ENCODE results near the gene COA6.

Gene COA6

GRCh38 chr1:234401658-234402057, 28.4 kb downstream of the COA6 start:
- no peak for DNase-seq
- intact Hi-C loops (cut with DNase I): no loop called here

DNA sequence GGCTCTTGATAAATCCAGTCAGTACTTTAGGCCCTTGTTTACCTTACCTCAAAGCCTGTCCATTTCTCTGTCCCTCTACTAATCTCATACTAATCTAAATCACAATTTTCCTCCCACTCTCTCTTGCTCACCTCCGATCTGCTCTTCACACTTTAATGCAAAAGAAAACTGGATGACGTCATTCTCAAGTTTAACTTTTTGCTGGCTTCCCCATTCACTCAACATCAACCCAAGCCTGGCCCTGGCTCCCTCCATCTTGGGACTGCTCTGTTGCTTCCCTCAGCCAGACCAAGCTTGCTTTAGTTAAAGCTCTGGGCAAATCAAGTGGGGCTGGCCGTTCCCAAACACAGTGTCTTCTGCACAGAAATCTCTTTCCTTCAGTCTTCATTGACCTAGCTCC, 29.7 kb downstream of the COA6 start:
- DNase-seq: no peak
- intact Hi-C loops (cut with DNase I): no loop called here

GRCh38 chr1:234405676-234406075, 32.4 kb downstream of the COA6 start:
- intact Hi-C loops (cut with DNase I): no loop called here
- DNase-seq: no peak

GRCh38 chr1:234406871-234407270, 33.6 kb downstream of the COA6 start:
- intact Hi-C loops (cut with DNase I): no loop called here
- no peak for DNase-seq

GRCh38 chr1:234408757-234409156, 35.5 kb downstream of the COA6 start:
- DNase-seq: peak in 37 of 42 donors; percentile 18 to 89 (median 62)
- intact Hi-C loops (cut with DNase I): no loop called here

DNA sequence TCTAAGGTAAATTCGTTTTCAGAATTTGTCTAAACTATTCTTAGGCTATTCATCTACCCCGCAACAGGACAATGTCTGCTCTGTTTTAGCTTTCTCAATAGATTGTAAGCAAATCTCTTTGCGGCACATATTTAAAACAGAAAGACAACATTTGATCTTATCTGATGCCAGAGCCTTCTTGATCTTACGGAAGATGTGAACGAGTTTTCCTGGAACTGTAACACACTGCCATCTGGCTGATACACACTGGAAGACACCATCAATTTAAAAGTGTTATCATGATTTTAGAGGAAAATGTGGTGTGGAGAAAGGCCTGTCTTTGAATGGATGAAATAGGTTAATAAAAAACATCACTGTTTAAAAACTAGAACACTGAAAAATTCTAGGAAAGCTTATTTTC, 36.1 kb downstream of the COA6 start:
- DNase-seq: peak in 6 of 42 donors; percentile 31 to 60 (median 34)
- intact Hi-C loops (cut with DNase I): no loop called here

- DNase-seq: no peak
- intact Hi-C loops (cut with DNase I): no loop called here
Observed at GRCh38 chr1:234412830-234413229, 39.6 kb downstream of the COA6 start.

DNA sequence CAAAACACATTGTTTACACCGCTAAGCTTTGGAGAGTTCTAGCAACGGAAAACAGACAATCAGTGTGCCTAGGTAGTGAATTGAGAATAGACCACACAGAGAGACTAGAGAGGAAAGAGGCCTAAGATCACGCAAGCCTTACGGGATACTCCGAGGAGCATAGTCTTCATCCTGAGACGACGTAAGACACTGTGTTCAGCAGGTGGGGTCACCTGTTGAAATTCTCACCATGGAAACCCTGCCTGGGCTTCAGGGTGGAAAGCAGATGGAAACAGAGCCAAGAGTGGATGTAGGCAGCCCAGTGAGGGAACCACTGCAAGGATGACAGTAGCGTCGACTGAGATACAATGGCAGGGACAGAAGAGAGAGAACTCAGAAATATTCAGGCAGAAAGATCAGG, 40.2 kb downstream of the COA6 start:
- intact Hi-C loops (cut with DNase I): no loop called here
- no peak for DNase-seq

DNA sequence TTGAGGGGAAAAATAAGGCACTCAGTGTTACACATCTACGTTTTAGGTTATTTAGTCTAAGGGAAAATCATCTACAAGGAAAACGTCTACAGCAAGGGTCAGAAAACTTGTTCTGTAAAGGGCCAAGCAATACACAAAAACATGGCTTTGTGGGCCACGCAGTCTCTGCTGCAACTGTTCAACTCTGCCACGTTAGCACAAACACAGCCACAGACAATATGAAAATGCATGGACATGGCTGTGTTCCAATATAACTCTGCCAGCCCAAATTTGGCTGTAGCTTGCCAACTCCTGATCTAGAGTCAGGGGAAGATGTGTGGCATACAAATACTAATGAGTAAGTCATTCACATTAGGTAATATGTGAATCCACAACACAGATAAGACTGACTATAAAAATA, 40.7 kb downstream of the COA6 start:
- intact Hi-C loops (cut with DNase I): no loop called here
- no peak for DNase-seq

DNA sequence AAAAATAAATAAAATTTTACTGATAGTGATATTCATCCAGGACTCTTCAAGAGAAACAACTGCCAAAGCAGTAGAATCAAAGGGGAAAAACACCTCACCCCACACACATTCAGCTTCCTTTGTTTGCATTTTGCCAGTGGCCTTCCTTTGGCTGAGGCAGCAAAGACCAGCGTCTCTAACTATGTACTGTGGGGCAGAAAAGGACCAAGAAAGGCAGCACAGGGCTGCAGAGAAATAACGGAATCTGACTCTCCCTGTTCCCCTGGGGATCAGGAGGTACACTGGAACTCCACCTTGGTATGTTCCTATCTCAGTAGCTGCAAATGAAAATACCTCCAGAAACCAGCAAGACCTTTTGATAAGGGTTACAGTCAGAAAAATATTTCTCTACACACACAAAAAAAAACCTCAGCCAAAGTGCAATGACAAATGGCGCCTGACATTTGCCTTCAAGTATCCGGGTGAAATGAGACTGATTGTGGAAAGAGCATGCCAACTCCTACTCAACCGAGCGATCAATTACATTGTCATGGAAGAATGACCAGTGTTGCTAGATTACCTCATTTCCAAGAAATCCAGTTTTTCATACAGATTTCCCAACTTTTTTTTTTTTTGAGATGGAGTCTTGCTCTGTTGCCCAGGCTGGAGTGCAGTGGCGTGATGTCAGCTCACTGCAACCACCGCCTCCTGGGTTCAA, 54.8 kb downstream of the COA6 start:
- intact Hi-C loops (cut with DNase I): no loop called here

GRCh38 chr1:234429434-234429806, 56.2 kb downstream of the COA6 start:
- DNase-seq: no peak
- intact Hi-C loops (cut with DNase I): no loop called here

More for the DNA sequence above, 54.8 kb downstream of the COA6 start:
- no peak for DNase-seq

DNA sequence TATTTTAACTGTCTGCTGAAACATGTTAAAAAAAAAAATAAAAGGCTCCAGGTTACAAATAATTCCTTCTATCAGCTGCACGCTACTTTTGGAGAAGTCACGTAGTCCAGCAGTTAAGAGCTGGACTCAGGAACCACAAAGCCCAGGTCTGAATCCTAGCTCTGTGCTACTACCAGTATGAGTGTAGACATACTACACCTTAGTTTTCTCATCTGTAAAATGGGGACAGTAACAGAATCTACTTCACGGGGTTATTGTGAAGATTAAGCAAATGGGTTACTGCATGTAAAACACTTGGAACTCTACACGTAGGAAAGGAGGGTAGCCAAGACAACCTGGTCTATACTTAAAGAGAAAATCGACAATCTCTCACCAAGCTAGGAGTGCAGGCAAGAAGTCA, 57.4 kb downstream of the COA6 start:
- intact Hi-C loops (cut with DNase I): no loop called here
- DNase-seq: no peak

DNA sequence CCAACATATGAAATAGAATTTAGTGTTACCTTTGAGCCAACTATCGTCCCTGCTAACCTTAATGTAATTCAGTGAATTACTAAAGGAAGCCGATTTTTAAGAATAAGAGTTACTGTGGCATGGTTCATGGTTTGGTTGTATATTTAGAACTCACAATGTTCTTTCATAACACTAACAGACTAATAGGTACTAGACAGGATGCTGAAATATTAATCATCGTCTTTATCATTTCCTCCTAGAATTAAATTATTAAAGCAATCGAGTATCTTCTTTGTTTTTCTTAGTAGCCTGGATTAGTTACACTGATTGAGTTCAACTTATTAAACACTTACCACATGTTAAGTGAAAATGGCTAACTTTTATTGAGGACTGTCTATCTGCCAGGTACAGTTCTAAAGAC, 58.0 kb downstream of the COA6 start:
- DNase-seq: no peak
- intact Hi-C loops (cut with DNase I): no loop called here

DNA sequence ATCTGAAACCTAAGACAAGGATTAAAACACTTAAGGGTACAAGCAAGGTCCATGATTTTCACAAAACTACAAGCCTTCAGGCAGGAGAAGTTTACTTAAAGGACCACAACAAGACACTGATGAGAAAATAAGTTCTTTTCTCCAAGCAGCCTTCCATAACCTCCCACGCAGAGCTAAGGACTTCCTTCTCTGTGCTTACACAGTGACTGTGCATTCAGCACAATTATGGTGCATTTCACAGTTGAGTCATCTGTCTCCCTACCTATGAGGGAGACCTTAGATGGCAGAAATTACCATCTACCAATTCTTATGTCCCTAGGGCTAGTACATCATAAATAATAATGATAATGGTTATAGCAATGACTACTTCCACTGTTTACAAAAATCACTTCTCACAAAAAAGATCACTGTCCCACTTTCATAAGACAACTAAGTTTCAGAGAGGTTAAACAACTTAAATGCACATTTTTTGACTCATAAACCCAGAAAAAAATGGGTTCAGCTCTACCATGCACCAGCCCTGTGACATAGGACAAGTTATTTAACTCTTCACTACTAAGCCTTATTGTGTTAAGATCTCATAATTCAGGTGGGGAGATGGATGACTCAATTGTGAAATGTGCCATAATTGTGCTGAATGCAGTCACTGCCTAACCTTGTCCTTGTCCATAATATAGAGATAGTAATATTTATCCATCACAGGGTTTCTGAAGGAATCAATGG, 60.5 kb downstream of the COA6 start:
- peak in 9 of 42 donors; percentile 4 to 44 (median 20) for DNase-seq
- intact Hi-C loops (cut with DNase I): no loop called here
